Erythroblast (primary cell): ENCODE results near the gene SHISAL1.
"Not testable (repeated sequence)": the region's sequence is repeated elsewhere in the genome, so short reads cannot be mapped to it uniquely, and the experiment has no call there.

Experiments used
- DNase-seq, 2 experiments: peaks; one replicate each; lab custom pipeline; 2025; lab: John Stamatoyannopoulos, UW
- GATA1 ChIP-seq: IDR thresholded peaks from 2 replicates; pipeline ENCODE4 v1.6.1; 2011; ENCODE audit warnings: low read depth, mild to moderate bottlenecking, control low read depth, low read length, moderate library complexity
- POLR2A ChIP-seq: IDR thresholded peaks from 2 replicates; pipeline ENCODE4 v1.6.1; 2011; ENCODE audit warnings: mild to moderate bottlenecking, low read length

SHISAL1 gene

DNA sequence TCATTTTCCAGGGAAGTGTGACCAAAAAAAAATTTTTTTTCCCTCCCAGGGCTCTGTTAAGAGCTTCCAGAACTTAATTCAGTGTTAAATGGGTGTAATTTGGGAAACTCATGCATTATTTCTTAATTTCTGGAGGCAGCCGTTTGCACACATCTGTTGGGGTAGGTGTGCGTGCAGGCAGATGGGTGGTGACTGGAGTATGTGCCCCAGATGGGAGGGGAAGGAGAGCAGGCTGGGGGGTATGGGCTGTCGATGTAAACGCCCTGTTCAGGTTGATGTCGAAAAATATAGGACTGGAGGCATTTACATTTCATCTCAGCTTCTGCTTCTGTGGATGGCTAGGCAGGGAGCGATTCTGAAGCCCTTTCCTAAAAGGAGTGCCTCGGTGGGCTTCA lies 13.7 kb upstream of the SHISAL1 start:
- no peak for DNase-seq
- TF ChIP-seq POLR2A (no peak), GATA1 (no peak)

DNA sequence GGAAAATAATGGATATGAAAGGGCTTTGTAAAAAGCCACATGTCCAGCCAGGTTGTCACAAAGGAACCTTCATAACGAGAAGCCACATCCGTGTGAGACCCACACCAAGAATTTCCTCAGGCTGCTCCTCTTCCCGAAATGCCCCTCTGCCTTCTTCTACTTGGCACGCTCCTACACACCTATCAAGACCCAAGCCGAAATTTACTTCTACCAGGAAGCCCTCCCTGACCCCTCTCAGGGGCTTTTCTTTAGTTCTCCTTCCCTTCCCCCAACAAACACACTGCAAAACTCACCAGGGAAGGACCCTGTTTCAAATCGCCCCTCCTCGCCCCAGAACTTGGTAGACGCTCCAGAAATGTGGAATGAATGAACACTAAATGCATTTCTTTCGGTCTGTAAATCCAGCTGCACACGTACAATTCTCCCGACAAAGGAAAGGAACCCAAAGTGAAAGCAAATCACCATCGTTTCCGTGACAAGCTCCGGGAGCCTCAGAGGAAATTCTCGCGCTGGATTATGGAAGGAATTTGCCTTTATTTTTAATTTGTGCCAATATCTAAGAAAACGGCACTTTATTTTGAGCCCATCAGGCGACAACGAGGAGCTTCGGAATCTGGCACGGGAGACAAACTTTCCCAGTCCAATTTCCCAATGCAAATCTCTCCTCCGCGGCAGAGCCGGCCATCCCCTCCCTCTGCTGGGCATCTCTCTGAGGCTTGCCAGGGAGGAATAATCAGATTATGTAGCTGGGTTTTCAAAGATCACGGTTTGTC lies 13.2 kb upstream of the SHISAL1 start:
- no peak for DNase-seq

DNA sequence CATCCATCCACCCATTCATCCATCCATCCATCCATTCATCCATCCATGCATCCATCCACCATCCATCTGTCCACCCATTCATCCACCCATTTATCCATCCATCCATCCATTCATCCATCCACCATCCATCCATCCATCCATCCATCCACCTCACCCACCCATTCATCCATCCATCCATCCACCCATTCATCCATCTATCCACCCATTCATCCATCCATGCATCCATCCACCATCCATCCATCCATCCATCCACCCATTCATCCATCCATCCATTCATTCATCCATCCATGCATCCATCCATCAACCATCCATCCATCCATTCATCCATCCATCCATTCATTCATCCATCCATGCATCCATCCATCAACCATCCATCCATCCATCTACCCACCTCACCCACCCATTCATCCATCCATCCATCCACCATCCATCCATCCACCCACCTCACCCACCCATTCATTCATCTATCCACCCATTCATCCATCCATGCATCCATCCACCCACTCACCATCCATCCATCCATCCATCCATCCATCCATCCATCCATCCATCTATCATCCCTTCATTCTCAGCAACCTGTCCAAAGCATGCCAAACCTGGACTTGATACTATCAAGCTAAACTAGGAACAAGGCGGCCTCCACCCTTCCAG lies 10.5 kb upstream of the SHISAL1 start:
- DNase-seq = not testable (repeated sequence)

More for the DNA sequence above, 13.2 kb upstream of the SHISAL1 start:
- TF ChIP-seq GATA1 (no peak), POLR2A (no peak)

DNA sequence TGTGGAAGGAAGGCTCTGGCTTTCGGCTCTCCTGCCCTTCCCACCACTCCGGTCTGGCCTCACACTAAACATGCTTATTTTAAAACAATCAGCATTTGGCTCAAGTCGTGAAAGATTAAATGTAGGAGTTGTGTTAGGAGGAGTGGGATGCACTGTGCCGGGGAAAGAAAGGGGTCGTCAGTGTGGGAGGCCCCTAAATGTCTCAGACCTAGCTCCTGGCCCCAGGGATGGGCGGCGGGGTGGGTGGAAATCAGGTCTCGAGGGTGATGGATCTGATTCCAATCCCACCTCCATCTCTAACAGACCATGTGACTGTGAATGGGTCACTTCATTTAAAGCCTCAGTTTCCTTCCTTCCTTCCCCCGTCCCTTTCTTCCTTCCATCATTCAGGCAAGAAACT lies 6.9 kb upstream of the SHISAL1 start:
- TF ChIP-seq GATA1 (no peak), POLR2A (no peak)
- DNase-seq = no peak

DNA sequence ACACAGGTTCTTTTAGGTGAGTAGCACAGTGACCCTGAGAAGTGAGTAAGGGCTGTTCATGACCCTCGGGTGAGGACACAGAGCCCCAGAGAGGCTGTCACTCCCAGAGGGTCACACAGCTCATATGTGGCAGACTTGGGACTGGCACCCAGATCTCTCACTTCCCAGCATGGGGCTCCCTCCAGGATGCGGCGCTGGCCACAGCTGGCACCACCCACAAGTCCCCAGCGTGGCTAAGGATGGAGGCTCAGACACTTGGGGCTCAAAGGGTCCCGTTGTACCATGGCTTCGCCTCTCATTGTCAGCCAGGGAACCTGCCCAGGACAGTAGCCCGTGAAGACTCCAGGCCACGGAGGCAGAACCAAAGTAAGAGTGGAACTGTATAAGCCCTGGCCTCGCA lies 6.0 kb upstream of the SHISAL1 start:
- no peak for TF ChIP-seq GATA1
- no peak for TF ChIP-seq POLR2A
- no peak for DNase-seq

DNA sequence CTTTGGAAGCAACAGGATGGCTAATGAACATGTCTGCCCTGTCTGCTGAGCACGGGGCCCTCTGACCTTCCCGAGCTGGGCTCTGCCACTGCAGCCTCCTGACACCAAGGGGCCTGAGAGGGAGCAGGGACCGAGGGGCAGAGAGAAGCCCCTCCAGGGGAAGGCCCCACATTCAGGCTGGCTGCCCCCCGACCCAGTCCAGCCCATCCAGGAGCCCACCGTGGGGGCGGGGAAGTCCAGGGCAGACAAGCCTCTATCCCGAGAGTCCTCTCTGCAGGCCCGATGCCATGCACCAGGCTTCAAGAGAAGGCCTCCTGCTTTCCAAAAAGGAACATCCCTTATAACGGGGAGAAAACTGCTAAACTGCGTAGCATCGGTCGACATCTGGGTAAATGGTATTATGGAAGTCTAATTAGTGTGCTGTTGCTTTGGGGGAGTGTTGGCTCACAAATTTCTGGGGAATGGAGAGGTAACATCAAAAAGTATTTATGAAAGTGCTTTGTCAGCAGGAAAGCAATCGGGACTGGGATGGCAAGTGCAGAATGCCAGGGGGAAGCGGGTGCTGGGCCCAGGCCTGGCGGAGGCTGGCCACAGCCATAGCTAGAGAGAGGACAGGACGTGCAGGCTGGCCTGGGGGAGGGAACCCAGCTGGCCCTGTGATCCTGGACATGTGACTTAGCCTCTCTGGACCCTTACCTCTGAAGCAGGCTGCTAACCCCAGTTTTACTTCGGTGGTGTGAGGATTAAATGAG lies 5.3 kb upstream of the SHISAL1 start:
- no peak for DNase-seq
- TF ChIP-seq GATA1 (no peak), POLR2A (no peak)

DNA sequence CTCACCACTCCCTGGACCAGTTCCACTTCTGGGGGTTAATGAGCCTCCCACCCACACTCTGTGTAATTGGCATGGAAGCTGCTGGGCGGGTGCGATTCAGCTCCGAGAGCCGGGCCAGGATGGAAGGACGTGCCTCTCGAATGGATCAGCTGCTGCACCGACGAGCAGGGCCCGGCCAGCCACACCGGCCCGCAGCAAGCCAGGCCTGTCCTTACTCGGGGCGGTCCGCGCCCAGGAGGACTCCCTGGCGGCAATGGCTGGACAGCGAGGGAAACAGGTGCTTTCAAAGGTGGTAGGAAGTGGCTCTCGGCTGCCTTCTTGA lies 4.3 kb upstream of the SHISAL1 start:
- no peak for DNase-seq
- TF ChIP-seq POLR2A = no peak

DNA sequence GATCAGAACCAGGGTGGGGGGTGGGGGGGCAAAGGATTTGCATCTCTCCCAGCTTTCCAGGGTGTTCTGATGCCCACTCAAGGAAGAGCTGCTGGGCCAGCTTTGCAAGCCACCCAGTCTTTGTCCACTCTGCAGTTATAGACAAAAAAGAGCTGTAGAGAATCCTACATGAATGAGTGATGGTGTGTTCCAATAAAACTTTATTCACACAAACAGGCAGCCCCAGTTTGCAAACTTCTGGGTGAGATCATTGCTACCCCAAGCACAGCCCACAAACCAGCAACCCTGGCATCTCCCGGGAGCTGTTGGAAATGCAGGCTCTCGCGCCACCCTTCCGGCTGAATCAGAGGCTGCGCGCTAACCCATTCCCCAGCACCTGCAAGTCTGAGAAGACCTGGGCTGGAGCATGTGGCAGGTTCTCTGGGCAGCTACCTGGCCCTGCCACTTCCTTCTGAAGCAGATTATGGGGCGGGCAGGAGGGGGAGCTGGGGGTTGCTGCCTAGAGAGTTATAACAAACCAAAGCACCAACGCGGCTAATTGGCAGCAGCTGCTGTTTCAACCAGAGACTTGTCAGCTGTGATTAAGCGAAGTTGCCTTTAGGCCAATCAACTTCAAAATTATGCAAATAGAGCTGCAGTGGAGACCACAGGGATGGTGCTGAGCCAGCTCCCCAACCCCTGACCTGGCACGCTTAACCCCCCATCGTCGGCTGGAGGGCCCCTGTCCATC lies 3.8 kb upstream of the SHISAL1 start:
- TF ChIP-seq POLR2A (no peak), GATA1 (no peak)
- DNase-seq = no peak

DNA sequence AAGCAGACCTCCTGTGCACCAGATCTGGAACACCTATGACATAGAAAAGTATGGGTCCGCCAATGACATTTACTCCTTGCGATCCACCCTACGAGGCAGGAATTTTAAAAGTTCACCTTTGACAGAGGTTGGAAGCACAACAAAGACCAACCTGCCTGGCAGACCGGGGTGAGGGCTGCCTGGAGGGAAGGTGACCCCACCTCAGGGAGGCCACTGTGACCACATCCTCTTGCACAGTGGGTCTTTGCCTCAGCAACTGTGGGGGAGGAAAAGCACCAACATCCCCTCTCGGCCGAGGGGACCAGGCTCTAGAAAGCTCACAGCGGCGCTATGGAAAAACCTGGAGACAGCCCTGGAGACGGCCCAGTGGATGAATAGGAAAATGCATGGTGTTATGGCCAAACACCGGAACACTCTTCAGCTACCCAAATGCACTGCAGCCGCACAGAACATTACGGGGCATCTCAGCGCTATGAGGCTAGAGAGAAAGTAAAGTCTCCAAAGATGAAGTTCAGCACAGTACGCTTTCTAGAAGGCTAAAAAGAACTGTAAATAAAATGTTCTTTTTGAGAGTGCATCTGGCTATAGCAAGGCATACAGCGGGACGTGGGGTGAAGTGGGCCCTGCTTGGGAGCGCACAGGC lies 1.8 kb upstream of the SHISAL1 start:
- no peak for DNase-seq

DNA sequence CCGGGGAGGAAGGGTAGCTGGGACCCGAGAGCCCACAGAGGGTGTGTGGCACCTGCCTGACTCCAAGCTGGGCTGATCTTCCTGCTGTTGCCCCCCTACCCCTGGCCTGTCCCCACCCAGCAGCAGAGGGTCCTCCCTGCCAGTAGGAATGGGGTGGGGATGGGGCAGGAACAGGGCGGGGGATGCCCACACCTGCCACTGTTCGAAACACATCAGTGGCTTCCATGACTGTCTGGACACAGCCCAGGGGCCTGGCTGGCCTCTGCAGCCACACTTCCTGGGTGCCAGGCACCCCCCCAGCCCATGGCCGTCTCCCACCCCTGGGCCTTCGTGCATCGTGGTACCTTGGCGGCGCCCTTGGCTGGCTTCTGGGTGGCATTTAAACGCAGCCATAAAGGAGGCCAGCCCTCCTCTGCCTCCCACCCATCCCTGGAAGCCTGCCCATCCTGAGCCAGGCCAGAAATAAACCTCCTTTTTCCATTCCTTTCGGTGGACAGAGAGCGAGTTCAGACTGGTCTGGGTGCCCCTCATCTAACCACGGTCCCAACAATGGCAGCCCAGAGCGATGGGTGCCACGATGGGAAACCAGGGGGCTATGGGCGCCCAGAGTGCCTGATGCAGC lies 745 bp upstream of the SHISAL1 start:
- TF ChIP-seq POLR2A = no peak
- TF ChIP-seq GATA1 = no peak
- no peak for DNase-seq

More for the DNA sequence above, 1.8 kb upstream of the SHISAL1 start:
- no peak for TF ChIP-seq GATA1

DNA sequence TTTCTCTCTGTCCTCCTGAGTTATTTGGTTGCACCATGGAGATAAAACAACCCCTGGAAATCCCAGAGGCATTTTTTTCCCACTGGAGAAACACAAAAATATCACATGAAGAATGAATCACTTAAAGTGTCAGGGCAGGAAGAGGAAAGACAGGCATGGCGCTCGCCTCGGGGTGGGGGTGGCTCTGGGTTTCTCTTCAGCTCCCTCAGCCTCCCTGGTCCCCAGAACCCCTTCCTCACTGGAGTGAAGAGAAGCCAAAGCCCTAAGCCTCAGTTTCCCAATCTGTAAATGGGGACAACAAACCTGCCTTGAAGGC lies 938 bp downstream of the SHISAL1 start:
- no peak for DNase-seq
- TF ChIP-seq POLR2A = no peak
- TF ChIP-seq GATA1 = no peak

DNA sequence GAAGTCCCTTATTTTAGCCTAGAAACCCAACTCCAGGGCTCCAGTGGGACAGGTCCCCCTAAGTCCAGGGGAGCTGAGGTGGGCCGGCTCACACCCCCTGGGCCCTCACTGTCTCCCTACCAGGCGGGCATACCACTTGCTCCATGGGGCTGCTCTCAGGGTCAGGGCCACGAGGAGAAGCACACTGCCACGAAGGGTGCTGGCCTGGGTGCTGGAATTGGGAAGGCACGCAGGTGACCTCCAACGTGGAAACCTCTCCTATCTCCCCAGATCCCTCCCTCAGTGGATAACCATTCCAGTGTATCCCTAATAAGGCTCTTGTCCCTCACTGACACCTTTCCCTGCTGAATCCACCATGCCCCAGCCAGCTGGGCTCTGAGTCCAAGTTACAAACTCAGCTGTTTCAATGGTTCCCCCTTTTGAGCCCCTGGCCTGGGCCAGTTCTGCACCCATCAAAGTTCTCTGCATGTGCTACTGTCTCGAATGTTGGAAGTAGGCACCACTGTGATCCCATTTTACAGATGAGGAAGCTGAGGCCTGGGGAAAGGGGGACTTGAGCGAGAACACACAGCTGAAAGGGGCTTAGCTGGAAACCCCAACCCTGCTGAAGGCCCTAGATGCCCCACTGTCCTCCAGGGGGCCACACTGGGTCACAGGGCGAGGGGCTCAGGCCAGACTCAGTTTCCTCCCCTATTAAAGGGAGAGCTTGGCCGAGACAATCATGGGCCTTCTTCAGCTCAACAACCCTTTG lies 1.5 kb downstream of the SHISAL1 start:
- no peak for TF ChIP-seq GATA1
- no peak for TF ChIP-seq POLR2A
- no peak for DNase-seq
